Activated naive CD4-positive, alpha-beta T cell treated with anti-CD3 and anti-CD28 coated beads, Interleukin-2, amount 50 U/mL, for 72 hours (primary cell): Measurements from ENCODE around the gene C5orf34. TPM values are rescaled to one million over a fixed set of nuclear protein-coding genes. Genes with fewer than 3 reads are reported as not detected.
"Not testable (repeated sequence)": the region's sequence is repeated elsewhere in the genome, so short reads cannot be mapped to it uniquely, and the experiment has no call there.

Experiments
- ATAC-seq, 2 donors: fragments of 150-1000 bp; cut with Tn5 transposase; 2 replicates each; pipeline ENCODE4 v1.10.0; 2021; ENCODE audit warnings: mild to moderate bottlenecking in 2 of 2, moderate library complexity in 2 of 2
- DNase-seq, 2 donors: peaks; one replicate each; pipeline ENCODE4 v3.0.0; 2021 to 2022; ENCODE audit warnings: low spot score in 2 of 2
- H3K27ac Mint-ChIP-seq, 2 donors: one replicate each; pipeline ENCODE4 v1.8.0; 2022; ENCODE audit warnings: mild to moderate bottlenecking in 2 of 2, mixed read lengths in 2 of 2
- H3K36me3 Mint-ChIP-seq, 2 donors: one replicate each; pipeline ENCODE4 v1.8.0; 2022; ENCODE audit warnings: mixed read lengths in 2 of 2
- H3K9me3 Mint-ChIP-seq, 2 donors: one replicate each; pipeline ENCODE4 v1.8.0; 2022; ENCODE audit warnings: mixed read lengths in 2 of 2
- total RNA-seq, 2 donors: library from RNA; stranded (reverse); gene quantifications; one replicate each; pipeline ENCODE4 v1.2.3, GENCODE V29; 2022

Gene C5orf34, protein sequence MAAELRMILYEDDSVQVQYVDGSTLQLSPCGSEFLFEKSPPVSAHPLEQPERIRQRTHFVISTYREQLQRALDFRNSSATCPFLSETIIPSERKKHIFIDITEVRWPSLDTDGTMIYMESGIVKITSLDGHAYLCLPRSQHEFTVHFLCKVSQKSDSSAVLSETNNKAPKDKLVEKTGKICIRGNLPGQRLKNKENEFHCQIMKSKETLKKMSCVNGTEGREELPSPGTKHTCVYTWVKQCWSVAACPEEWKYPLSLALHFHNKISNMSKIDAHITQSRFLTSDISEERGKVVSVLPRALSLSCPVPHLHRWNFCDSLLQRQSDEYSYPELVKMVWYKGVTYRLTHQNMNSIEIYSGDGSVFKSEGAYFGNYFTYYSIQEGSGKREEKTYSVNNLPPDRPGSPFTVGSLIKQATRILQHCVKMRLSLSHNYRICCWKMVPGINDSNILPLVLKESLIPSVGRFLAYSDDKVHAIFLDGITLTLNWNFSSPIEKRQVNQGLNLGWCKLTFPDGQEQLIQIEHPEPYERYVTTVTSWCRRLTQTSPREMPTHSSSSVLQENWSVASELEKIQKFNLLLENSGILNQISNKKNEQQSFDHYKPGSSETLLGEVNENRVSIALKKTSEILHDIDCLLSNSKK
- total RNA-seq = 10 to 100 TPM; 12.4 to 24.2 TPM

DNA sequence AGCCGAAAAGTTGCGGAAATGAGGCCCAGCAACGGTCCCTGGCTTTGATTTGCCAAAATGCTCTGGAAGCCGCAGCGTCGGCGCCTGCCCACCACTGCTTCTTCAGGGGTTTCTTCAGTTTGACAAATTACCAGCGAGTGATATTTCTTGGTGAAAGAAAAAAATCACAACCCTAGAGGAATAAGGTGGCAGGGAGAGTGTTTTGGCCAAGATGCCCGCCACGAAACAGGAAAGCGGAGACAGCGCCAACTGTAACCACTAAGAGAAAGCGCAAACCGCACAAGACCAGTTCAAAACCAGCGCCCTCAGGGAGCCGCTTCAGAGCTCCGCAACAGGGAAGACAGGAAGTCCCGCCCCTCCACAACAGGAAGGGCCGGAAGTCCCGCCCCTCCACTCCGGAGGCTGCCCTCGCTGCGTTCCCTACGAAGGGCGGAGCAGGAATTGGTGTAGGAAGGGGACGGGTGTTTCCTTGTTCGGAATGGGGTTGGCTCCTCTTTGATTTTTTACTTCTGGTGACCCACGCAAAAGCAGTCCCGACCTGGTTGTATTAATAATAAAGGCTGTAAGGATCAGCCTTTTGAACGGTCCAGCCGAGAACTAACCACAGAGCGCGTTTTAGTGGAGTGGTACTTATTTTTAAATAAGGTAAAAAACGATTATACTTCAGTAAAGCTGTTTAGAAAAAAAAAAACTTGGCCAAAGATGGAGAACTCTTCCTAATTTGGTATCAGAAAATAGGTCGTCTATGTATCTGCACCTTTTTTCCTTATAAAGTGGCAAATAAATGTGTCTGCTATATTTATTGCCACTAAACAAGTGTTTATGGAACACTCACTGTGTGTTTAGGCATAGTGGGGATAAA, at the start of gene C5orf34:
C5orf34 (minus strand) TSS at position 333 of the 862 bp plus-strand sequence. CDS start 5,809 bp downstream, outside the sequence.
- DNase-seq (peak; percentile 94 to 95), ATAC-seq (peak; percentile 98)
- Mint-ChIP-seq H3K36me3 (peaks cover 24 to 45% of the 10 kb centered on the region in 2 donors), H3K9me3 (peaks cover 0 to 10% of the 10 kb centered on the region in 2 donors), H3K27ac (peak within 1 kb of the TSS; percentile 97 to 98)

DNA sequence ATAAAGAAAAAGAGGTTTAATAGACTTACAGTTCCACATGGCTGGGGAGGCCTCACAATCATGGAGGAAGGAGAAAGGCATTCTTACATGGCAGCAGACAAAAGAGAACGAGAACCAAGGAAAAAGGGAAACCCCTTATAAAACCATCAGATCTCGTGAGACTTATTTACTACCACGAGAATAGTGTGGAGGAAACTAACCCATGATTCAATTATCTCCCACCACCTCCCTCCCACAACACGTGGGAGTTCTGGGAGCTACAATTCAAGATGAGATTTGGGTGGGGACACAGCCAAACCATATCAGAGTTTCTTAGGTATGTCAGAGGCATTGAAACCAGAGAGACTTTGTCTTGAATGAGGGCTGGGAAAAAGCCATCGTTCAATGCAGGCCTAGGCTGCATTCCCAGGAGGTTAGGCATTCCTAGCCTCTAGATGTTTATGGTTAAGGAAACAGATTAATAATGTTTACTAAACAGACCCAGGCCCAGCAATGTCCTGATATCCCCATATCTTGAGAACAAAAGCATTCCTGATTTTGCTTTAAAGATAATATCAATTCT, 49.4 kb upstream of the C5orf34 start:
- no peak for ATAC-seq
- H3K27ac Mint-ChIP-seq = no peak overlapping the region
- no peaks in the 10 kb centered on the region for H3K36me3 Mint-ChIP-seq
- no peak for DNase-seq
- H3K9me3 Mint-ChIP-seq = no peaks in the 10 kb centered on the region

DNA sequence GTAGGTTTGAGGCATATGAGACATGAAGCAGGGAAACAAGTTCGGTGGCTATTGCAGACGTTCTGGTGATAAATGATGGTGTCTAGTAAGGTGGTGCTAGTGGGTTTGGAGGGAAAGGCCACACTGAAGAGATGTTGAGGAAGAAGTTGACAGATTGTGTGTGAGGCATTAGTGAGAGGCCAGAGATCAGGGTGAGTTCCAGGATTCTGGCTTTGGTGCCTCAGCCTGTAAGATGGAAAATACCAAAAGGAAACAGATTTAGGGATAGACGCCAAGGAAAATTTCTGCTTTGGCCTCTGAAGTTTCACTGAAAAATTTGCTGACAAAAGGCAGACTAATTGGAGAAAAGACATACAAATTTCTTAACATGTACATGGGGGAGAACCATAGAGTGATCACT, 48.4 kb upstream of the C5orf34 start:
- Mint-ChIP-seq H3K36me3 (no peaks in the 10 kb centered on the region), H3K27ac (no peak overlapping the region), H3K9me3 (no peaks in the 10 kb centered on the region)
- DNase-seq = no peak
- ATAC-seq = no peak

DNA sequence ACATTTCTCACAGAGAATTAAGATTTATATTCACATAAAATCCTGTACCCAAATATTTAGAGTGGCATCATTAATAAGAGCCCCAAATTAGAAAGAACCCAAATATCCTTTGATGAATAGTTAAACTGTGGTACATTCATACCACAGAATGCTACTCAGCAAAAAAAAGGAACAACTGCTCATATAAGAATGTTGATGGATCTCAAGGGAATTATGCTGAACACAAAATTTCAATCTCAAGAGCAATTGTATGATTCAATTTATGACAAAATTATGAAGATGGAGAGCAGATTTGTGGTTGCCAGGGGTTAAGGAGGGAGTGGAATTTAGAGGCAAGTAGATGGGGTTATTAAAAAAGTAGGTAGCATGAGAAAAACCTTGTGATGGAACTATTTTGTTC, 46.4 kb upstream of the C5orf34 start:
- Mint-ChIP-seq H3K27ac (no peak overlapping the region), H3K36me3 (peaks cover 0 to 6% of the 10 kb centered on the region in 2 donors), H3K9me3 (no peaks in the 10 kb centered on the region)
- no peak for ATAC-seq
- no peak for DNase-seq

DNA sequence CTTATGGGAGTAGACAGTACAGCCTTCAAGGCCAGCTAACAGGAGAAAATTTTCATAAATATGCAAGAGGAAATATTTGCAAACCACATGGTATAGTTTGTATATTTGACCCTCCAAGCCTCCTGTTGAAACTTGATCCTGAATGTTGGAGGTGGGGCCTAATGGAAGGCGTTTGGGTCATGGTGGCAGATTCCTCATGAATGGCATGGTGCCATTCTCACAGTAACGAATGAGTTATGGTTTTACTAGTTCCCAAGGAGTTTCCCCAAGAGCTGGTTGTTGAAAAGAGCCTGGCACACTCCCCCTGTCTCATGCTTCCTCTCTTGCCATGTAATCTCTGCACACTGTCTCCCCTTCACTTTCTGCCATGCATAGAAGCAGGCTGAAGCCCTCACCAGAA, 45.2 kb upstream of the C5orf34 start:
- DNase-seq (no peak), ATAC-seq (no peak)
- peaks cover 0 to 6% of the 10 kb centered on the region in 2 donors for H3K36me3 Mint-ChIP-seq
- H3K9me3 Mint-ChIP-seq = no peaks in the 10 kb centered on the region
- H3K27ac Mint-ChIP-seq = no peak overlapping the region

DNA sequence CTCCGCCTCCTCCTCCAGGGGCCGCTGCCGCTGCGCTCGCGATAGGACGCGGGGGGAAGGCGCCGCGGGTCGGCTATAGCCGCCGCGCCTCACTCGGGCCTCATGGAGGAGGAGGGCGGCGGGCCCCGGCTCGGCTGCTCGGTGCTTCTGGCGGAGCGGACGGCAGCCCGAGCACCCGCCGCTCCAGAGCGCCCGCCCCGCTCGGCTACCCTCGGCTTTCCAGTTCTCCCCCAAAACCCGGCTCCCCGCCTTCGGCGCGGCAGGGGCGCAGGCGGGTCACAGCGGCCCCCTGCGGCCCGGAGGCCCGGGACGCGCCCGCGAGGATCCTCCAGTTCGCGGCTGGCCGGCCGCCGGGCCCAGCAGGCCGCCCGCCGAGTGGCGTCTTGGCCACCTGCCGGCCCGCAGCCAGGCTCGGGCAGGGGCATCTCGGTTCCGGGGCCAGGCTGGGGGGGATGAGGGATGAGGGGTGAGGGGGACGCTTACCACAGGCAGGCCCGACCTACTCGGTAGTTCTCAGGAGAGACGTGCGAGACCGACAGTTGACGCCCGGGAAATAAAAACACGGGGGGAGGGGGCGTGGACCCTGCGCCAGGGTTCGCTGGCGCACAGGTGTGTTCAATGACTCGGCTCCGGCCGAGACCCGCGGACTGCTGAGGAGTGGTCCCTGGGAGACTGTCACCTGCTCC, 42.1 kb upstream of the C5orf34 start, which contains the start of gene PAIP1:
PAIP1 (minus strand) TSS at position 221 of the 686 bp plus-strand sequence. CDS start 231 bp downstream, outside the sequence.
- H3K36me3 Mint-ChIP-seq = peaks cover 0 to 6% of the 10 kb centered on the region in 2 donors
- DNase-seq (peak; percentile 84), ATAC-seq (peak; percentile 68 to 78)
- H3K9me3 Mint-ChIP-seq = no peaks in the 10 kb centered on the region
- H3K27ac Mint-ChIP-seq = peak within 1 kb of the TSS; percentile 89 to 96

DNA sequence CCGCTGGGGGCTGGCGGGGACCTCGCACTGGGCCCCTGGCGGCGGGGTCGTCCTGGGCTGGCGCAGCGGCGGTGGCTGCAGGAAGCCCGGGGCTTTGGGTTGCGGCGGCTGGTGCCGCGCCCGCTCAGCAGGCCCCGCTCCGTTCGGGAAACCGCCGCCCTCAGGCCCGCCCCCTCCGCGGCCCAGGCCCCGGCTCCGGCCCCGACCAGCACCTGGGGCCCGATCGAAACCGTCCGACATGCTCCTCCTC, 41.6 kb upstream of the C5orf34 start:
- DNase-seq = not testable (repeated sequence)
- peak overlapping the region in 1 of 2 donors; percentile 89 for H3K27ac Mint-ChIP-seq
- peak; percentile 87 to 90 for ATAC-seq

DNA sequence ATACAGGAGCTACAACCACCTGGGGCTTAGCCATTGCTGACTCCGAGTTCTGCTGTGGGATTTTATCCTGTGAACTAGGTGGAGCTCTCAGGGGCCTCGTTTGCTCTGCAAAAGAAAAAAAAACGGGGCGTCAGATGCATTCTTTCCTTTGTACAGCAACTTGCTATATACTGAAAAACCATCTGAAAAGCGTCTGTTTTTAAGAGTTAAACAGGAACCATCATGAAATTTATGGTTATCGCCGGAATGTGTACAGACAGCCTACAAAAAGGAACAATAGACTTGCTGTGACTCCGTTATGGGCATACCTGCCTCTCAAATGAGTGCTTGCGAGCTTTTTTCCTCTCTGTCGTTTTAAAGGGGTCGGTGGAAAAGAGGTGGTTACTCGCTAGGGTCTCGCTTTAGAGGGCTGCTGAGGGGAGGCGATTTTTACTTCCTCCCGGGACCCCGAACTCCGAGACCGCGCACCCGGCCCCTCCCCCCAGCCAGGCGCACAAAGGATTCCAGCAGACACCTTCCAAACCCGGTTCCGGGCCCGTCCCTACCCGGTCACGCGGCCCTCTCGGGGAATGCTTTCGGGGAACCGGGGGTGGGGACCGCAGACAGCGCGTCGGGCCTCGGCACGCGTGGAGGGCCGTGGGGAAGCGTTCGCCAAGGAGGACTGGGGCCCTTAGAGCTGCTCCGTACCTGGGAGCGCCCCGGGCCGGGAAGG, 41.1 kb upstream of the C5orf34 start:
- peak in 1 of 2 donors; percentile 67 for ATAC-seq
- peak; percentile 46 to 80 for DNase-seq
- Mint-ChIP-seq H3K9me3 (no peaks in the 10 kb centered on the region), H3K27ac (peak overlapping the region; percentile 89 to 96), H3K36me3 (peaks cover under 1 to 6% of the 10 kb centered on the region in 2 donors)

More for the DNA sequence above, 41.6 kb upstream of the C5orf34 start:
- H3K36me3 Mint-ChIP-seq, H3K9me3 Mint-ChIP-seq: not testable (repeated sequence)

DNA sequence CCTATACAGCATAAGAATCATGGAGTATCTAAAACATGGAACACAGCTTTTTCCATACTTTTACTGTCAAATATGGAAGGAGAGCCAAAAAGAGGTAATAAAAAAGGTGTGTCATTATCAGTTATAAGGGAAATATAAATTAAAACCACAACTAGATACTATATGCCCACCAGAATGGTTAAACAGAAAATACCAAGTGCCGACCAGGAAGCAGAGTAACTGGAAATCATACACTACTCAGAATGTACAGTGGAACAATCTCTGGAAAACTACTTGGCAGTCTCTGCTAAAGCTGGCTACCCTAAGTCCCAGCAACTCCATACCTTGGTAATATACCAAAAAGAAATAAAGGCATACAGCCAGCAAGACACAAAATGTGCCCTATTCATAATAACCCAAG, 39.5 kb upstream of the C5orf34 start:
- DNase-seq (no peak), ATAC-seq (no peak)
- Mint-ChIP-seq H3K27ac (no peak overlapping the region), H3K36me3 (peaks cover 6 to 7% of the 10 kb centered on the region in 2 donors), H3K9me3 (no peaks in the 10 kb centered on the region)

DNA sequence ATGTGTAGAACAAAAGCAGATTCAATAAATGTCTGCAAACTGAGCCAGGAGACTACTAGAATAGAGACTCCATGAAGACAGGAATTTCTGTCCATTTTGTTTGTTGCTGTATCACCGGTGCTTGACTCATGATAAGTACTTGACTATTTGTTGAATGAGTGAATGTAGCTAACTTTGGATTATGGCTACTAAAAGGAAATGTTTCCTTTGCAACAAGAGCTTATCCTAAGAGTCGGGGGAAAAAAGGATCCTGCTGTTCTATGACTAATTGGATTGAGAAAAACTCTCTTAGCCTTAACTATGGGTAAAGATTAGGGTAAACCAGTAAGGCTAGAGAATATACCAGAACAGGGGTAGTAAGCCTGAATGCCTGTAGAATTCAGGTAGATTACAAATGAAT, 38.4 kb upstream of the C5orf34 start:
- no peak for DNase-seq
- Mint-ChIP-seq H3K27ac (no peak overlapping the region), H3K36me3 (peaks cover 6 to 11% of the 10 kb centered on the region in 2 donors), H3K9me3 (no peaks in the 10 kb centered on the region)
- no peak for ATAC-seq

DNA sequence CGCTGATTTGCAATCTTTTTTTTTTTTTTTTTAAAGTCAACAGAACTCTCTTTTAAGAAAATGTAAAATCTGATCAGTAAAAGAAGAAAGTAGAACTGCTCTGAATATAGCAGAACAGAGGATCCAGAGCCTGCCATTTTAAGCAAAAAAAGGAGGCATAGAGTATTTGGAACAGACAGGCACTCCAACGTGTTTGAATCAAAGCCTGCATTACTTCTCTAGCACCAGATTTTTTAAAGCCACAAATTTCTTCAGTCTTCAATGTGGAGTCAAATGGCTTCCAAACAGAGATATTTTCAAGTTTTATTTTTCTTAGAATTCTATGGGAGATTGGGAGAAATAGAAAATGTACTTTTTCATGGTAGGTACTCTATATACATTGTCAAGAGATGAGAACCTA, 36.8 kb upstream of the C5orf34 start:
- peaks cover 0 to 11% of the 10 kb centered on the region in 2 donors for H3K36me3 Mint-ChIP-seq
- DNase-seq = no peak
- no peak overlapping the region for H3K27ac Mint-ChIP-seq
- no peak for ATAC-seq
- H3K9me3 Mint-ChIP-seq = no peaks in the 10 kb centered on the region

DNA sequence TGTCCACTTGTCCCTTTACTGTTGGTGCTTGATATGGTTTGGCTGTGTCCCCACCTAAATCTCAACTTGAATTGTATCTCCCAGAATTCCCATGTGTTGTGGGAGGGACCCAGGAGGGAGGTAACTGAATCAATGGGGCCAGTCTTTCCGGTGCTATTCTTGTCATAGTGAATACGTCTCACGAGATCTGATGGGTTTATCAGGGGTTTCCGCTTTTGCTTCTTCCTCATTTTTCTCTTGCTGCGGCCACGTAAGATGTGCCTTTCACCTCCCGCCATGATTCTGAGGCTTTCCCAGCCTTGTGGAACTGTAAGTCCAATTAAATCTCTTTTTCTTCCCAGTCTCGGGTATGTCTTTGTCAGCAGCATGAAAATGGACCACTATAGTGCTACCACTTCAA, 34.3 kb upstream of the C5orf34 start:
- H3K27ac Mint-ChIP-seq, H3K9me3 Mint-ChIP-seq, DNase-seq, ATAC-seq: not testable (repeated sequence)
- H3K36me3 Mint-ChIP-seq = peaks cover 0 to 16% of the 10 kb centered on the region in 2 donors

DNA sequence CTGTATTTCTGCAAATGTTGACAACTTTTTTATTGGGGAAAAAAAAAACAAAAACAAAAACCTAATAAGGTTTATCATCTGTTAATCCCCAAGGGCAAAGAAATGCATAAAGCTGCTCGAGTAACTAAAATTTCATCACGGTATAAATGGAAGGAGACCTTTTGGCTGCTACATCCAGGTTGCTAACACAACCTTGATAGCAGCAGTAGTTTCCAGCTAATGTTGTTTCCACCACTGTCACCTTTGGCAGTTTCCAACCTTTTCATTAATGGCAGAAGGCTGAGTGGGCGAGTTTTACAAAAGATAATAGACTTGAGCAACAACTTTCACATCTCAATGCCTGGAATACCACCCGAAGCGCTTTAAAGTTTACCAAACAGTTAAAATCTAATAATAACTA, 33.4 kb upstream of the C5orf34 start:
- DNase-seq (no peak), ATAC-seq (no peak)
- peaks cover 0 to 18% of the 10 kb centered on the region in 2 donors for H3K36me3 Mint-ChIP-seq
- H3K9me3 Mint-ChIP-seq = no peaks in the 10 kb centered on the region
- no peak overlapping the region for H3K27ac Mint-ChIP-seq

DNA sequence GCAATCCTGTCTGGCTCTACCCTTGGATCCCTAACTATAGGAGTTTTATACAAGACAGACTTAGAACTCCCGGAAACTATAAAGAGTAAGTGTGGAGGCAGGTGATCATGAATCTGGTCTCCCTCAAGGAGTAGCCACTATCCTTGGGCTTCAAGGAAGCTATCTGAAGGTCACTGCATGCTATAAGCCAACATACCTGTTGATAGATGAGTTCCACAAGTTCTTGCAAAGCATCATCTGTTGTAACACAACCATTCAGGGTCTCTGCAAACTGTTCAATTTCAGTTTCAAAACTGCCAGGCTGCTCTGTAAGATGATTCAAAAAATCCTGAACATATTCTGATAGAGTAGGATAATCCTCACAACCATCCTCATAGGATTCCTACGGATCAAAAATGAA, 32.6 kb upstream of the C5orf34 start:
- Mint-ChIP-seq H3K9me3 (no peaks in the 10 kb centered on the region), H3K36me3 (peaks cover 0 to 18% of the 10 kb centered on the region in 2 donors), H3K27ac (no peak overlapping the region)
- no peak for ATAC-seq
- no peak for DNase-seq

DNA sequence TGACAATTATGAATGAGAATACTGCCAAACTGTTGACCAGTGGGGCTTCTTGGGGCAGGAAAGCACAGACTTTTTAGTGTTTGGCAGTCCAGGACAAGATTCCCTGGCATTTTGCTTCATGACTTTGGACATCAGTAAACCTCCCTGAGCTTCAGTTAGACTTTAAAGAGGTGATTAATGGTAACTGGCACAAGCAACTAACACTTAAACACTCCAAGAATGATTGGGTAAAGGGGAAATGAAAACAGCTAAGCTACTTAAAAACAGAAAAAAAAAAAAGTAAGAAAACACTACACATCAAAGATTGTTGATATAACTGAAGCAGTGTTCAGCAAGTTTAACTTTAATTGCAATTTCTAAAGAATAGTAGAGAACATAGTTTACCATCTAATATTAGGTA, 28.5 kb upstream of the C5orf34 start:
- DNase-seq (no peak), ATAC-seq (no peak)
- peak overlapping the region in 1 of 2 donors; percentile 29 for H3K27ac Mint-ChIP-seq
- H3K9me3 Mint-ChIP-seq = no peaks in the 10 kb centered on the region
- H3K36me3 Mint-ChIP-seq = peaks cover 0 to 7% of the 10 kb centered on the region in 2 donors

DNA sequence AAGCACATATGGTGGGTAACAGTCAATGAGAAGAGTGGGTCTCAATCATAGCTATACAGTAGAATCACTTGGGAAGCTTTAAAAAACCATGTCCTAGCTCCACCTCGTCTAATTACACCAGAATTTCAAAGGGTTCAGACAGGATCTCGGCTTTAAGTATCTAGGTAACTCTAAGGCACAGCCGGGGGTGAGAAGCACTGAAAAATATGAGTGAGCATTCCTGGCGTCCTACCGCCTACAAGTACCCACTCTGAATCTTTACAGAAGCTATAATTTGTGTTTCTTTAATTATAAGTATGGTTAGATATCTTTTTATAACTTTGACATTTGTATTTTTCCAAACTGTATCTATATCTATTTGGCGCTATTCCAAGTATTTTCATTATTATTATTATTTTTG, 25.8 kb upstream of the C5orf34 start:
- Mint-ChIP-seq H3K36me3 (peaks cover 0 to 7% of the 10 kb centered on the region in 2 donors), H3K27ac (no peak overlapping the region), H3K9me3 (no peaks in the 10 kb centered on the region)
- DNase-seq (no peak), ATAC-seq (no peak)
